H4 (cell line): Measurements from ENCODE around the gene AGPAT3. TPM values are rescaled to one million over a fixed set of nuclear protein-coding genes. Genes with fewer than 3 reads are reported as not detected.

Source experiments
- DNase-seq: peaks from one replicate; pipeline ENCODE4 v3.0.0-alpha.2; 2015; ENCODE audit warnings: low spot score
- total RNA-seq: library from RNA; depleted of rRNA; stranded (reverse); fragments of >200 nt; shearing (Covaris generic); gene quantifications from 2 replicates; pipeline ENCODE4 v1.2.3, GENCODE V29; 2014

AGPAT3 gene
- total RNA-seq, 1 experiment from 2014 or later = 29.4 TPM

- DNase-seq = no peak
Observed at GRCh38 chr21:43864313-43864961, 586 bp upstream of the AGPAT3 start.

GRCh38 chr21:43865540-43866259 lies 677 bp downstream of the AGPAT3 start:
- no peak for DNase-seq

- no peak for DNase-seq
Observed at GRCh38 chr21:43866260-43866629, 1.2 kb downstream of the AGPAT3 start.

- no peak for DNase-seq
Observed at GRCh38 chr21:43866659-43867331, 1.8 kb downstream of the AGPAT3 start.

- no peak for DNase-seq
Observed at GRCh38 chr21:43867332-43867703, 2.3 kb downstream of the AGPAT3 start.

- DNase-seq = no peak
Observed at GRCh38 chr21:43867948-43868347, 2.9 kb downstream of the AGPAT3 start.

GRCh38 chr21:43868461-43868860 lies 3.4 kb downstream of the AGPAT3 start:
- DNase-seq = no peak

- no peak for DNase-seq
Observed at GRCh38 chr21:43869486-43870325, 4.7 kb downstream of the AGPAT3 start.

GRCh38 chr21:43871487-43871886 lies 6.5 kb downstream of the AGPAT3 start:
- no peak for DNase-seq

- no peak for DNase-seq
Observed at GRCh38 chr21:43872531-43873197, 7.6 kb downstream of the AGPAT3 start.

- no peak for DNase-seq
Observed at GRCh38 chr21:43873673-43874072, 8.7 kb downstream of the AGPAT3 start.

GRCh38 chr21:43874085-43874805 lies 9.2 kb downstream of the AGPAT3 start:
- no peak for DNase-seq

- no peak for DNase-seq
Observed at GRCh38 chr21:43876605-43877004, 11.6 kb downstream of the AGPAT3 start.

- DNase-seq = no peak
Observed at GRCh38 chr21:43877936-43878575, 13.0 kb downstream of the AGPAT3 start.

GRCh38 chr21:43879348-43880110 lies 14.5 kb downstream of the AGPAT3 start:
- DNase-seq = no peak

GRCh38 chr21:43880111-43880985 lies 15.3 kb downstream of the AGPAT3 start:
- no peak for DNase-seq

GRCh38 chr21:43881283-43881682 lies 16.3 kb downstream of the AGPAT3 start:
- no peak for DNase-seq

- DNase-seq = no peak
Observed at GRCh38 chr21:43881935-43882334, 16.9 kb downstream of the AGPAT3 start.
